IMR-90 (cell line): ENCODE measurements around the gene RECK. TPM values are rescaled to one million over a fixed set of nuclear protein-coding genes. Genes with fewer than 3 reads are reported as not detected.

ENCODE experiments used
- ATAC-seq: fragments of 200-7000 bp; cut with Tn5 transposase; 2 replicates; pipeline ENCODE4 v1.9.1; 2020; ENCODE audit warnings: low read depth, mild to moderate bottlenecking, moderate library complexity
- BruUV-seq: library from RNA; stranded (reverse); fragments of 400-500 nt; replicated peaks from 2 replicates; lab custom pipeline; 2021; lab: Mats Ljungman, UMichigan
- CTCF ChIA-PET: fragments of 300-600 bp; formaldehyde crosslinking; extraction: SDS; loops from one replicate; lab custom pipeline; 2021; ENCODE audit warnings: antibody characterized with exemption; lab: Yijun Ruan, JAX
- POLR2A ChIA-PET: fragments of 300-600 bp; sonication (Branson Sonifier 250); formaldehyde crosslinking; loops from one replicate; lab custom pipeline; 2022; ENCODE audit warnings: antibody characterized with exemption; ENCODE audit not compliant: unreplicated experiment; lab: Charles Lee
- DNase-seq: peaks from one replicate; pipeline ENCODE4 v3.0.0; 2013
- H2AFZ ChIP-seq: replicated peaks from 2 replicates; pipeline ENCODE3; 2013; ENCODE audit warnings: low read length, mild to moderate bottlenecking; ENCODE audit not compliant: poor library complexity
- H2AK5ac ChIP-seq: 2 replicates; pipeline ENCODE4 v1.6.1; 2013; ENCODE audit warnings: low read depth, low read length, inconsistent platforms
- H2AK9ac ChIP-seq: replicated peaks from 2 replicates; pipeline ENCODE3; 2013; ENCODE audit warnings: mild to moderate bottlenecking, low read depth, low read length, moderate library complexity; ENCODE audit not compliant: poor library complexity
- H2BK120ac ChIP-seq: 2 replicates; pipeline ENCODE4 v1.6.1; 2013; ENCODE audit warnings: low read depth, low read length, inconsistent platforms
- H2BK15ac ChIP-seq: 3 replicates; pipeline ENCODE4 v1.6.1; 2013; ENCODE audit warnings: low read depth, low read length, inconsistent platforms
- H2BK20ac ChIP-seq: 2 replicates; pipeline ENCODE4 v1.6.1; 2013; ENCODE audit warnings: low read depth, mild to moderate bottlenecking, inconsistent platforms, low read length, moderate library complexity
- H2BK5ac ChIP-seq: 2 replicates; pipeline ENCODE4 v1.6.1; 2013; ENCODE audit warnings: mild to moderate bottlenecking, low read depth, low read length, inconsistent platforms; ENCODE audit not compliant: poor library complexity, severe bottlenecking
- H3K14ac ChIP-seq: replicated peaks from 2 replicates; pipeline ENCODE4 v1.6.1; 2013; ENCODE audit warnings: low read depth, low read length, inconsistent platforms
- H3K18ac ChIP-seq: 2 replicates; pipeline ENCODE4 v1.6.1; 2013; ENCODE audit warnings: low read depth, low read length, control low read depth
- H3K23ac ChIP-seq: 2 replicates; pipeline ENCODE4 v1.6.1; 2013; ENCODE audit warnings: low read depth, low read length, inconsistent platforms
- H3K27ac ChIP-seq: 2 replicates; pipeline ENCODE4 v1.5.1; 2013; ENCODE audit warnings: mild to moderate bottlenecking, control low read depth, low read length; ENCODE audit not compliant: insufficient read depth
- H3K27me3 ChIP-seq: 2 replicates; pipeline ENCODE4 v1.6.1; 2013; ENCODE audit warnings: low read length; ENCODE audit not compliant: control insufficient read depth, insufficient read depth
- H3K36me3 ChIP-seq: 2 replicates; pipeline ENCODE4 v1.6.1; 2013; ENCODE audit warnings: low read length, mixed read lengths; ENCODE audit not compliant: control insufficient read depth, insufficient read depth
- H3K4ac ChIP-seq: 2 replicates; pipeline ENCODE4 v1.6.1; 2013; ENCODE audit warnings: low read depth, low read length, inconsistent platforms
- H3K4me1 ChIP-seq: 2 replicates; pipeline ENCODE4 v1.6.1; 2013; ENCODE audit warnings: low read length, mixed read lengths; ENCODE audit not compliant: control insufficient read depth, insufficient read depth
- H3K4me2 ChIP-seq: 2 replicates; pipeline ENCODE4 v1.6.1; 2013; ENCODE audit warnings: low read depth, mild to moderate bottlenecking, control low read depth, low read length, moderate library complexity
- H3K4me3 ChIP-seq: 2 replicates; pipeline ENCODE4 v1.5.1; 2013; ENCODE audit warnings: low read depth, mild to moderate bottlenecking, control low read depth, low read length, moderate library complexity; ENCODE audit not compliant: insufficient read depth
- H3K56ac ChIP-seq: 2 replicates; pipeline ENCODE4 v1.6.1; 2013; ENCODE audit warnings: low read length, inconsistent platforms; ENCODE audit not compliant: insufficient read depth; ENCODE audit errors: extremely low read depth
- H3K79me1 ChIP-seq, 2 experiments: 2 replicates each; pipeline ENCODE4 v1.6.1; 2013; ENCODE audit warnings: low read length in 2 of 2, inconsistent platforms in 1 of 2, low read depth in 1 of 2
- H3K9ac ChIP-seq: 2 replicates; pipeline ENCODE4 v1.6.1; 2013; ENCODE audit warnings: low read depth, low read length, control low read depth
- H3K9me1 ChIP-seq: 2 replicates; pipeline ENCODE4 v1.6.1; 2013; ENCODE audit warnings: low read length, inconsistent platforms; ENCODE audit not compliant: insufficient read depth
- H3K9me3 ChIP-seq: 2 replicates; pipeline ENCODE4 v1.6.1; 2013; ENCODE audit warnings: low read length; ENCODE audit not compliant: control insufficient read depth, insufficient read depth
- H4K20me1 ChIP-seq: 2 replicates; pipeline ENCODE4 v1.6.1; 2013; ENCODE audit warnings: low read length, inconsistent platforms; ENCODE audit not compliant: insufficient read depth
- H4K5ac ChIP-seq: 2 replicates; pipeline ENCODE4 v1.6.1; 2013; ENCODE audit warnings: mild to moderate bottlenecking, low read depth, low read length, control low read depth
- H4K8ac ChIP-seq, 2 experiments: 2 replicates each; pipeline ENCODE4 v1.6.1; 2013; ENCODE audit warnings: low read depth in 2 of 2, low read length in 2 of 2, control low read depth in 1 of 2, inconsistent platforms in 1 of 2
- H4K91ac ChIP-seq: 2 replicates; pipeline ENCODE4 v1.6.1; 2013; ENCODE audit warnings: low read depth, low read length, inconsistent platforms; ENCODE audit not compliant: insufficient read depth
- BHLHE40 ChIP-seq: fragments of 150-350 bp; IDR thresholded peaks from 2 replicates; pipeline ENCODE4 v1.6.1; 2016; ENCODE audit warnings: mild to moderate bottlenecking, low read depth, low read length
- CEBPB ChIP-seq: IDR thresholded peaks from 2 replicates; pipeline ENCODE4 v1.6.1; 2012; ENCODE audit warnings: low read depth, low read length, improper control_type of control experiment
- CHD1 ChIP-seq: IDR thresholded peaks from 2 replicates; pipeline ENCODE4 v1.6.1; 2012; ENCODE audit warnings: low read depth, low read length, improper control_type of control experiment
- FOS ChIP-seq: fragments of 150-350 bp; IDR thresholded peaks from 2 replicates; pipeline ENCODE4 v1.6.1; 2016; ENCODE audit warnings: low read depth, low read length
- MAFK ChIP-seq: IDR thresholded peaks from 2 replicates; pipeline ENCODE4 v1.6.1; 2012; ENCODE audit warnings: low read depth, low read length, improper control_type of control experiment
- MAZ ChIP-seq: IDR thresholded peaks from 2 replicates; pipeline ENCODE4 v1.6.1; 2012; ENCODE audit warnings: low read depth, mild to moderate bottlenecking, low read length, improper control_type of control experiment, moderate library complexity, borderline replicate concordance
- MXI1 ChIP-seq: IDR thresholded peaks from 2 replicates; pipeline ENCODE4 v1.6.1; 2012; ENCODE audit warnings: low read depth, mild to moderate bottlenecking, low read length, moderate library complexity, borderline replicate concordance
- NFE2L2 ChIP-seq: fragments of 150-350 bp; IDR thresholded peaks from 2 replicates; pipeline ENCODE4 v1.6.1; 2016; ENCODE audit warnings: low read depth, mild to moderate bottlenecking, low read length
- POLR2A ChIP-seq: IDR thresholded peaks from 2 replicates; pipeline ENCODE4 v1.6.1; 2012; ENCODE audit warnings: mild to moderate bottlenecking, low read depth, low read length
- RAD21 ChIP-seq: IDR thresholded peaks from 2 replicates; pipeline ENCODE4 v1.6.1; 2012; ENCODE audit warnings: low read length, improper control_type of control experiment
- RCOR1 ChIP-seq: IDR thresholded peaks from 2 replicates; pipeline ENCODE4 v1.6.1; 2012; ENCODE audit warnings: mild to moderate bottlenecking, low read length, improper control_type of control experiment; ENCODE audit not compliant: insufficient replicate concordance
- RFX5 ChIP-seq: IDR thresholded peaks from 2 replicates; pipeline ENCODE4 v1.8.0; 2012; ENCODE audit warnings: low read depth, mild to moderate bottlenecking, low read length, moderate library complexity
- SMC3 ChIP-seq: fragments of 150-350 bp; IDR thresholded peaks from 2 replicates; pipeline ENCODE4 v1.6.1; 2016; ENCODE audit warnings: low read depth, mild to moderate bottlenecking, antibody characterized with exemption, low read length, moderate library complexity
- WGBS, 2 experiments: methylation state at CpG; one replicate each; pipeline versions ENCODE4 v1.1.5 to v1.1.7; 2013; ENCODE audit warnings: missing lambda C conversion rate in 2 of 2; ENCODE audit not compliant: insufficient read length in 1 of 2; ENCODE audit errors: extremely low coverage in 2 of 2; 5-methylcytosine and 5-hydroxymethylcytosine counted together
- dilution Hi-C: fragments of 300-500 bp; cut with HindIII; formaldehyde crosslinking; loops from one replicate; pipeline ENCODE4 v1.14.3; 2018; ENCODE audit warnings: low sequenced_read_pairs; ENCODE audit not compliant: unreplicated experiment
- in situ Hi-C: fragments of 300-500 bp; cut with MboI; formaldehyde crosslinking; loops from 3 replicates; pipeline ENCODE4 v1.14.3; 2019; ENCODE audit warnings: low sequenced_read_pairs, inconsistent platforms, mixed read lengths
- intact Hi-C: fragments of 100-400 bp; cut with micrococcal nuclease; formaldehyde crosslinking; loops from 2 replicates; pipeline ENCODE4 v1.10.0; 2022
- polyA plus RNA-seq, 3 experiments: library from polyadenylated mRNA; depleted of rRNA; stranded (reverse); fragments of >200 nt; gene quantifications; 2 replicates each; pipeline ENCODE4 v1.2.3, GENCODE V29; 2012; ENCODE audit warnings: low replicate concordance in 1 of 3
- total RNA-seq: library from RNA; depleted of rRNA; stranded (reverse); fragments of >200 nt; gene quantifications from 2 replicates; pipeline ENCODE4 v1.2.3, GENCODE V29; 2012
- TF ChIP-seq, protein P1 (sequence below): fragments of 150-350 bp; IDR thresholded peaks from 2 replicates; pipeline ENCODE4 v1.6.1; 2017; ENCODE audit warnings: mild to moderate bottlenecking, antibody characterized with exemption, low read length, low read depth
- TF ChIP-seq, protein P2 (sequence below): fragments of 150-350 bp; IDR thresholded peaks from 2 replicates; pipeline ENCODE4 v1.6.1; 2016; ENCODE audit warnings: low read depth, mild to moderate bottlenecking, low read length, moderate library complexity, borderline replicate concordance

The RECK gene
- total and polyA plus RNA-seq, 2 of the 4 experiments (the other 2 are of a cell fraction), result 23.5 to 44.0 TPM

DNA sequence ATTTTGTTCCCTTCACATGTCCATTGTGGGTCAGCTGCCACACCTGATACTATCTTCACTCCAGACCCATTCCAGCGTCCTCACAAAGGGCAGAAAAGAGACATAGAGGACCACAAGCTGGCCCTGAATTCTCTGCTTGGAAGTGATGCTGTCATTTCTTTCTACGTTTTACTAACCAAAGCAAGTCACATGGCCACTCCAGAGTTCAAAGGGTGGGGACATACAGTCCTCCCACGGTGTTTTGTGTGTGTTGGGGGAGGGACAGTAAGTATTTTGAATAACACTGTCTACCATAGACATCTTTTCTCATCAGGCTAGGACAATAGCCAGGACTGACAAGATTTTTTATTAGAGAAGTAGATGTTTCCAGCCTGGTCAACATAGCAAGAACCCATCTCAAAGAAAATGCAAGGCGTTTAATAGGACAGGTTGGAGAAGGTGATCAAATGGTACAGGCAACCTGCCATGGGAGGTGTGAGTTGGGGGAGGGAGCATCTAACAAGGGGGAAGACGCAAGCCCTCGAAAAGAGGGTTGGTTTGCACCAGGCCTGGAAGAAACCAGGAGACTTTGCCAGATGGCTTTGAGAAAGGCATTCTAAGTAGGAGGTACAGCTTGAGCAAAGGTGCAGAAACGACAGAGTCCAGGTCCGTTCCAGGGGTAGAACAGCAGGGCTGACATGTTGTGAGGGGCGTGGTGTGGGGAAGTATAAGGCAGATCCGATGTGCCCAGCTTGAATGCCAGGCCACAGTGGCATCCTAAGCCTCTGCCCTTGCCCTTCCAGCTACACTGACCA, 88.5 kb downstream of the RECK start:
- no peak overlapping the region for H2BK15ac ChIP-seq
- H4K5ac ChIP-seq, result no peak overlapping the region
- H4K8ac ChIP-seq, result no peak overlapping the region
- ChIA-PET CTCF (no interaction called here), POLR2A (no interaction called here)
- dilution Hi-C loops, result no loop called here
- in situ Hi-C loops, result no loop called here
- intact Hi-C loops, result no loop called here
- H3K27ac ChIP-seq, result no peak overlapping the region
- no peaks in the 10 kb centered on the region for H3K27me3 ChIP-seq
- no peak overlapping the region for H2BK120ac ChIP-seq
- 93% methylated on average over 4 of the region's 10 CpGs; no CpG with 5 or more reads in 1 of the 2 experiments for WGBS, 2 experiments
- DNase-seq (no peak), ATAC-seq (no peak)
- H3K18ac ChIP-seq, result no peak overlapping the region
- H2BK20ac ChIP-seq, result no peak overlapping the region
- H4K91ac ChIP-seq, result no peak overlapping the region
- no peaks in the 10 kb centered on the region for H4K20me1 ChIP-seq
- no TSS peak for BruUV-seq
- H3K9me3 ChIP-seq, result no peaks in the 10 kb centered on the region
- H3K36me3 ChIP-seq, result peaks cover 40% of the 10 kb centered on the region
- no peak overlapping the region for H2AFZ ChIP-seq
- no peak overlapping the region for H3K9ac ChIP-seq
- H2BK5ac ChIP-seq, result no peak overlapping the region
- H3K79me1 ChIP-seq, result 0 out of 4 replicates have a peak, but pooled peaks cover 0 to 3% of the 10 kb centered on the region in 2 experiments
- no peak overlapping the region for H3K56ac ChIP-seq
- H3K4me1 ChIP-seq, result no peaks in the 10 kb centered on the region
- no peak overlapping the region for H2AK9ac ChIP-seq
- no peak overlapping the region for H3K14ac ChIP-seq
- H3K4me2 ChIP-seq, result no peak overlapping the region
- no peak overlapping the region for H3K4me3 ChIP-seq
- no peak overlapping the region for H3K23ac ChIP-seq
- no peaks in the 10 kb centered on the region; the same call in 1 of the 2 replicates for H3K9me1 ChIP-seq
- H2AK5ac ChIP-seq, result no peak overlapping the region
- H3K4ac ChIP-seq, result no peak overlapping the region
- TF ChIP-seq MAZ (no peak), RFX5 (no peak), NFE2L2 (no peak), BHLHE40 (no peak), MAFK (no peak), CHD1 (no peak), SMC3 (no peak), RAD21 (no peak), MXI1 (no peak), POLR2A (no peak), CEBPB (no peak), FOS (no peak), RCOR1 (no peak)
- TF ChIP-seq, protein P1, sequence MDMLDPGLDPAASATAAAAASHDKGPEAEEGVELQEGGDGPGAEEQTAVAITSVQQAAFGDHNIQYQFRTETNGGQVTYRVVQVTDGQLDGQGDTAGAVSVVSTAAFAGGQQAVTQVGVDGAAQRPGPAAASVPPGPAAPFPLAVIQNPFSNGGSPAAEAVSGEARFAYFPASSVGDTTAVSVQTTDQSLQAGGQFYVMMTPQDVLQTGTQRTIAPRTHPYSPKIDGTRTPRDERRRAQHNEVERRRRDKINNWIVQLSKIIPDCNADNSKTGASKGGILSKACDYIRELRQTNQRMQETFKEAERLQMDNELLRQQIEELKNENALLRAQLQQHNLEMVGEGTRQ, result no peak
- TF ChIP-seq, protein P2, sequence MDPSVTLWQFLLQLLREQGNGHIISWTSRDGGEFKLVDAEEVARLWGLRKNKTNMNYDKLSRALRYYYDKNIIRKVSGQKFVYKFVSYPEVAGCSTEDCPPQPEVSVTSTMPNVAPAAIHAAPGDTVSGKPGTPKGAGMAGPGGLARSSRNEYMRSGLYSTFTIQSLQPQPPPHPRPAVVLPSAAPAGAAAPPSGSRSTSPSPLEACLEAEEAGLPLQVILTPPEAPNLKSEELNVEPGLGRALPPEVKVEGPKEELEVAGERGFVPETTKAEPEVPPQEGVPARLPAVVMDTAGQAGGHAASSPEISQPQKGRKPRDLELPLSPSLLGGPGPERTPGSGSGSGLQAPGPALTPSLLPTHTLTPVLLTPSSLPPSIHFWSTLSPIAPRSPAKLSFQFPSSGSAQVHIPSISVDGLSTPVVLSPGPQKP, result no peak
